OCI-LY7 (cell line): ENCODE measurements around the gene PDS5B. TPM values are rescaled to one million over a fixed set of nuclear protein-coding genes. Genes with fewer than 3 reads are reported as not detected.

Source experiments
- BruUV-seq: library from RNA; stranded (reverse); fragments of 400-500 nt; replicated peaks from 2 replicates; lab custom pipeline; 2021; lab: Mats Ljungman, UMichigan
- CTCF ChIA-PET: fragments of 300-600 bp; sonication (Branson Sonifier 250); formaldehyde crosslinking; loops from one replicate; lab custom pipeline; 2022; ENCODE audit warnings: antibody characterized with exemption; ENCODE audit not compliant: unreplicated experiment; lab: Charles Lee
- POLR2A ChIA-PET: fragments of 300-600 bp; sonication (Branson Sonifier 250); formaldehyde crosslinking; loops from one replicate; lab custom pipeline; 2022; ENCODE audit warnings: antibody characterized with exemption; lab: Charles Lee
- DNase-seq: peaks from one replicate; pipeline ENCODE4 v3.0.0-alpha.2; 2015; ENCODE audit warnings: low spot score
- H2AFZ ChIP-seq: fragments of 200-600 bp; sonication (generic), shearing (Covaris generic); 2 replicates; pipeline ENCODE4 v1.6.1; 2014; ENCODE audit warnings: mild to moderate bottlenecking, antibody characterized with exemption, low read length, moderate library complexity
- H3K27ac ChIP-seq: fragments of 200-600 bp; sonication (generic); 2 replicates; pipeline ENCODE4 v1.5.1; 2014; ENCODE audit warnings: mixed run types, low read depth, mild to moderate bottlenecking, moderate library complexity, low read length, inconsistent platforms; ENCODE audit not compliant: poor library complexity, severe bottlenecking
- H3K36me3 ChIP-seq: fragments of 200-600 bp; sonication (generic); 2 replicates; pipeline ENCODE4 v1.6.1; 2014; ENCODE audit warnings: mild to moderate bottlenecking, antibody characterized with exemption, low read length, moderate library complexity, mixed read lengths; ENCODE audit not compliant: insufficient read depth
- H3K4me1 ChIP-seq: fragments of 200-600 bp; sonication (generic); 2 replicates; pipeline ENCODE4 v1.5.1; 2014; ENCODE audit warnings: mild to moderate bottlenecking, low read length; ENCODE audit not compliant: insufficient read depth, poor library complexity, severe bottlenecking
- H3K4me2 ChIP-seq: fragments of 200-600 bp; sonication (generic); 2 replicates; pipeline ENCODE4 v1.6.1; 2014; ENCODE audit warnings: mild to moderate bottlenecking, low read length
- H3K4me3 ChIP-seq: fragments of 200-600 bp; sonication (generic); 2 replicates; pipeline ENCODE4 v1.5.1; 2014; ENCODE audit warnings: mild to moderate bottlenecking, low read depth, low read length; ENCODE audit not compliant: poor library complexity, severe bottlenecking
- H3K79me2 ChIP-seq: fragments of 200-600 bp; sonication (generic); 2 replicates; pipeline ENCODE4 v1.6.1; 2016; ENCODE audit warnings: low read depth, mild to moderate bottlenecking, low read length, moderate library complexity, mixed read lengths; ENCODE audit not compliant: insufficient read depth
- H3K9me2 ChIP-seq: fragments of 200-600 bp; sonication (generic); 2 replicates; pipeline ENCODE4 v1.6.1; 2016; ENCODE audit warnings: mild to moderate bottlenecking, low read length, mixed read lengths; ENCODE audit not compliant: insufficient read depth
- H3K9me3 ChIP-seq: fragments of 200-600 bp; sonication (generic); 2 replicates; pipeline ENCODE4 v1.6.1; 2014; ENCODE audit warnings: mild to moderate bottlenecking, mixed run types, low read length, mixed read lengths
- H4K20me1 ChIP-seq: fragments of 200-600 bp; sonication (generic); 2 replicates; pipeline ENCODE4 v1.6.1; 2014; ENCODE audit warnings: mild to moderate bottlenecking, antibody characterized with exemption, low read length, moderate library complexity, mixed read lengths; ENCODE audit not compliant: insufficient read depth
- EZH2phosphoT487 ChIP-seq: fragments of 200-600 bp; sonication (generic); IDR thresholded peaks from 2 replicates; pipeline ENCODE4 v1.6.1; 2018; ENCODE audit warnings: low read depth, borderline replicate concordance, mild to moderate bottlenecking, mixed run types, antibody characterized with exemption, low read length, moderate library complexity, mixed read lengths
- intact Hi-C: fragments of 100-400 bp; cut with micrococcal nuclease; formaldehyde crosslinking; loops from one replicate; pipeline ENCODE4 v1.10.0; 2022; ENCODE audit not compliant: unreplicated experiment
- total RNA-seq, 2 experiments: library from RNA; depleted of rRNA in 1 of 2; stranded (reverse); fragments of >200 nt in 1 of 2; shearing (Covaris generic) in 1 of 2; gene quantifications; 2 replicates each; pipeline ENCODE4 v1.2.3, GENCODE V29; 2014 to 2022
- TF ChIP-seq, protein P1 (sequence below): fragments of 200-600 bp; sonication (generic); conservative IDR thresholded peaks from 2 replicates; pipeline ENCODE4 v1.5.1; 2014; ENCODE audit warnings: mild to moderate bottlenecking, antibody characterized with exemption, low read length, moderate library complexity, mixed read lengths

Gene PDS5B
- total RNA-seq, 2 experiments from 2014 or later, result 34.1 to 70.4 TPM

DNA sequence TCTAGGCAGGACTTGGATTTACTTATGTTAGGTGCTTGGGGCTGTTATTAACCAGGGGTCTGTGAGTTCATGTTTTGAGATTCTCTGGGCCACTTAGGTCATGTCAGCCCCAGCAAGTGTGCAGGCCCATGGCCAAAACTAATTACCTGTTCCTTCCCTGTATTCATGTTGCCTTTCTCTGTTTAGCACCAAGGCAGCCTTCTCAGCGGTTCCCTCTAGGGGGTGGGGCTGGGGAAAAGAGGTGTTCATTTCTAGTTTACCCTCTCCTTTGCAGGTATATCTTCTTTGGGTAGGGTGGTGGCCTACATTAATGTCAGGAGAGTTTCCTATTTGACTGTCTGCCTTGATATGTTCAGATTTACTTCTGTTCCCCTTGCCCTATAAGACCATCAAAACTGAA is 61.7 kb downstream of the PDS5B start:
- H3K27ac ChIP-seq, result no peak overlapping the region

DNA sequence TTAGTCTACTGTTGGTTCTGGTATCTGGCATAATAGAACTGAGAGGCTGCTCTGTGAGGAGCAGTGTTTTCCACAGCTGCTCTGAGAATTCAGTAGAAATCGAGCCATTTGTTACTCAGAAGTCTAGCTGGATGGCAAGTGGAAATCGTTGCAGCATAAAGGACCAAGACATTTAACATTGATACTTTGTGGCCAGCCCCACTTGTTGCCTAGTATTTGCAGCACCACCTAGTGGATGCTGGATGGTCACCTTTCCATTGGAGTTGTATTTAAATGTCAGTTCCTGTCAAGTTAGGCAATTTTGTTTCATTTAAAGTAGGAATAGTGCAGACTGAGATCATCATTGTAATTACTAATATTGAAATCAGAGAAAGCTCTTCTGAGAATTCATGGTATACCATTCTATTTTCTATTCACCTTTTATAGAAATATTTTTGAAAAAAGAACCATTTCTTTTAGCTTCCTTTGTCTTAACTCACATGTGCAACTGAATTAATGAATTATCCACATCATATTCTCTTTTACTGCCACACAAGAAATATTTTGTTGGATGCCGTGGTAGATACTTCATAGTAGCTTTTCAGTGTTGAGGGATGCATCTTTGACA is 64.6 kb downstream of the PDS5B start:
- peaks cover 6% of the 10 kb centered on the region for H4K20me1 ChIP-seq
- peak; percentile 75 for DNase-seq
- BruUV-seq, result no TSS peak
- peaks cover 43% of the 10 kb centered on the region for H3K36me3 ChIP-seq
- H3K4me3 ChIP-seq, result no peak overlapping the region
- intact Hi-C loops, result loop anchor here (1.0 kb wide), 1 partner anchor 64 kb away; no protein-coding TSS in a partner anchor
- H3K4me1 ChIP-seq, result peaks cover 42% of the 10 kb centered on the region
- H3K4me2 ChIP-seq, result peak overlapping the region; percentile 35; the same call in 1 of the 2 replicates
- H2AFZ ChIP-seq, result no peak overlapping the region
- H3K27ac ChIP-seq, result no peak overlapping the region
- peaks cover 13% of the 10 kb centered on the region; the same call in 1 of the 2 replicates for H3K9me3 ChIP-seq
- H3K9me2 ChIP-seq, result no peaks in the 10 kb centered on the region
- ChIA-PET CTCF (interaction anchor here (1.1 kb wide), 1 partner anchor 8 kb away, joined by 4 read pairs; no protein-coding TSS in a partner anchor), POLR2A (interaction anchor here (0.8 to 2.5 kb wide), 6 partner anchors 8 to 63 kb away, joined by 3 to 12 read pairs (median 8); no protein-coding TSS in a partner anchor)
- TF ChIP-seq EZH2phosphoT487, result no peak
- TF ChIP-seq, protein P1, sequence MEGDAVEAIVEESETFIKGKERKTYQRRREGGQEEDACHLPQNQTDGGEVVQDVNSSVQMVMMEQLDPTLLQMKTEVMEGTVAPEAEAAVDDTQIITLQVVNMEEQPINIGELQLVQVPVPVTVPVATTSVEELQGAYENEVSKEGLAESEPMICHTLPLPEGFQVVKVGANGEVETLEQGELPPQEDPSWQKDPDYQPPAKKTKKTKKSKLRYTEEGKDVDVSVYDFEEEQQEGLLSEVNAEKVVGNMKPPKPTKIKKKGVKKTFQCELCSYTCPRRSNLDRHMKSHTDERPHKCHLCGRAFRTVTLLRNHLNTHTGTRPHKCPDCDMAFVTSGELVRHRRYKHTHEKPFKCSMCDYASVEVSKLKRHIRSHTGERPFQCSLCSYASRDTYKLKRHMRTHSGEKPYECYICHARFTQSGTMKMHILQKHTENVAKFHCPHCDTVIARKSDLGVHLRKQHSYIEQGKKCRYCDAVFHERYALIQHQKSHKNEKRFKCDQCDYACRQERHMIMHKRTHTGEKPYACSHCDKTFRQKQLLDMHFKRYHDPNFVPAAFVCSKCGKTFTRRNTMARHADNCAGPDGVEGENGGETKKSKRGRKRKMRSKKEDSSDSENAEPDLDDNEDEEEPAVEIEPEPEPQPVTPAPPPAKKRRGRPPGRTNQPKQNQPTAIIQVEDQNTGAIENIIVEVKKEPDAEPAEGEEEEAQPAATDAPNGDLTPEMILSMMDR, result peak; percentile 96
- H3K79me2 ChIP-seq, result peaks cover 84% of the 10 kb centered on the region

More for the DNA sequence above, 61.7 kb downstream of the PDS5B start:
- DNase-seq, result peak; percentile 13
- Histone ChIP-seq H3K79me2 (peaks cover 97% of the 10 kb centered on the region), H3K9me2 (no peaks in the 10 kb centered on the region), H3K4me2 (peak overlapping the region; percentile 41; the same call in 1 of the 2 replicates), H2AFZ (no peak overlapping the region), H3K36me3 (peaks cover 15% of the 10 kb centered on the region), H3K4me1 (peaks cover 53% of the 10 kb centered on the region), H3K4me3 (no peak overlapping the region), H3K9me3 (no peaks in the 10 kb centered on the region), H4K20me1 (peaks cover 31% of the 10 kb centered on the region)
- CTCF ChIA-PET, result no interaction called here
- BruUV-seq, result no TSS peak
- POLR2A ChIA-PET, result interaction anchor here (0.7 to 2.1 kb wide), 3 partner anchors 49 to 60 kb away, joined by 3 to 7 read pairs (median 4); no protein-coding TSS in a partner anchor
- intact Hi-C loops, result loop anchor here (10.0 kb wide), 2 partner anchors 333 to 897 kb away; partner anchors contain the start of genes BRCA2 and ZAR1L
- no peak for TF ChIP-seq EZH2phosphoT487
- TF ChIP-seq, protein P1, result 0 out of 2 replicates have a peak, but pooled peaks have one; percentile 26
